Neutrophil (primary cell): Measurements from ENCODE around the gene PRPH.

ENCODE experiments used
- H3K27ac ChIP-seq: fragments of 200-600 bp; sonication (generic); 2 replicates; pipeline ENCODE4 v1.5.1; 2016; ENCODE audit warnings: mild to moderate bottlenecking, moderate library complexity
- H3K27me3 ChIP-seq: fragments of 200-600 bp; sonication (generic); 2 replicates; pipeline ENCODE4 v1.6.0; 2016; ENCODE audit warnings: mild to moderate bottlenecking
- H3K36me3 ChIP-seq: fragments of 200-600 bp; sonication (generic); 2 replicates; pipeline ENCODE4 v1.5.1; 2017
- H3K4me1 ChIP-seq, 2 experiments: fragments of 200-600 bp in 1 of 2; sonication (generic) in 1 of 2; 1 replicate in 1 of 2; 2 replicates in 1 of 2; pipeline versions ENCODE4 v1.5.1 to v1.6.1; 2013 to 2016; ENCODE audit warnings: low read depth in 1 of 2, low read length in 1 of 2, mild to moderate bottlenecking in 1 of 2, moderate library complexity in 1 of 2; ENCODE audit not compliant: control insufficient read depth in 1 of 2, insufficient read depth in 1 of 2
- H3K4me3 ChIP-seq, 2 experiments: fragments of 200-600 bp in 1 of 2; sonication (generic) in 1 of 2; 1 replicate in 1 of 2; 2 replicates in 1 of 2; pipeline ENCODE4 v1.5.1; 2013 to 2016; ENCODE audit warnings: low read depth in 1 of 2, low read length in 1 of 2, mild to moderate bottlenecking in 1 of 2, moderate library complexity in 1 of 2
- H3K9me3 ChIP-seq: fragments of 200-600 bp; sonication (generic); 2 replicates; pipeline ENCODE4 v1.5.1; 2016
- CTCF ChIP-seq: fragments of 200-600 bp; sonication (generic); IDR thresholded peaks from 2 replicates; pipeline ENCODE4 v1.5.1; 2016; ENCODE audit warnings: antibody characterized with exemption

PRPH gene

DNA sequence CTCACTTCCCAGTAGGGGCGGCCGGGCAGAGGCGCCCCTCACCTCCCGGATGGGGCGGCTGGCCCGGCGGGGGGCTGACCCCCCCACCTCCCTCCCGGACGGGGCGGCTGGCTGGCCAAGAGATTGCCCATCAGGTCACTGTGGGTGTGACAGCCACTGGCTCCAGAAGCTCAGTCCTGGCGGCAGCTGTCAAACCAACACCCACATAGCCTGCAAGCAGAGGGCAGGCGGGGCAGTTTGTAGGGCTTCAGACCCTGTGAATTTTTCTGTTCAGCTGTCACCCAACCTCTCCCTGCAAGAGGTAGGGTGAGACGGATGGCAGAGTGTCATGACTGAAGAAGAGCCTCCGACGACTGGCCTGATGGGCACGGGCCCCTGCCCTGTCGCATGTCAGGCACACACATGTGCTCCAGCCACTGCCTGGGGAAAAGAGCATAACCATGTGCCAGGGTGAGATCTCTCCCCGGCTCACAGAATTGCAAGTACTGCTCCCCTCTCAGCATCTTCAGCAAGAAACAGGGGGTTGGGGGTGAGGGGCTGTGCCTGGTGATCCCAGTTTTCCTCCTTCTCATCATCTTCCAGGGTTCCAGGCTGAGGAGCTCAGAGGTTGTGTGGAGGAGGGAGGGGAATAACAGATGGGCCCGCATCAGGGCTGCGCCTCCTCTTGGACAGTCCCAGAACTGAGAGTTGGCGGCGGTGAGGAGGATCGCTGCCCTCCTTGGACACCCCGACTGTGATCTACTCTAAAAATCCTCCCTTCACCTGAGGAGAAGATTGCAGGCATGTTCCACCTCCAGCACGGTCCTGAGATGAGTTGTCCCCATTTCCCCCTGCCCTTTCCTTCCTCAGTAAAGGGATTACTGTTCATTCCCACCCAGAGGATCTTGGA is 11.2 kb upstream of the PRPH start:
- no peak overlapping the region for H3K4me3 ChIP-seq
- TF ChIP-seq CTCF, result no peak
- peaks cover 28 to 30% of the 10 kb centered on the region in 2 experiments for H3K4me1 ChIP-seq
- H3K27ac ChIP-seq, result no peak overlapping the region
- peaks cover 31% of the 10 kb centered on the region for H3K27me3 ChIP-seq
- H3K36me3 ChIP-seq, result no peaks in the 10 kb centered on the region
- no peaks in the 10 kb centered on the region for H3K9me3 ChIP-seq

GRCh38 chr12:49284672-49285071 is 10.3 kb upstream of the PRPH start:
- peaks cover 22 to 26% of the 10 kb centered on the region in 2 experiments for H3K4me1 ChIP-seq
- H3K4me3 ChIP-seq, result no peak overlapping the region
- peaks cover 40% of the 10 kb centered on the region for H3K27me3 ChIP-seq
- no peaks in the 10 kb centered on the region for H3K36me3 ChIP-seq
- TF ChIP-seq CTCF, result no peak
- H3K27ac ChIP-seq, result no peak overlapping the region
- H3K9me3 ChIP-seq, result no peaks in the 10 kb centered on the region

DNA sequence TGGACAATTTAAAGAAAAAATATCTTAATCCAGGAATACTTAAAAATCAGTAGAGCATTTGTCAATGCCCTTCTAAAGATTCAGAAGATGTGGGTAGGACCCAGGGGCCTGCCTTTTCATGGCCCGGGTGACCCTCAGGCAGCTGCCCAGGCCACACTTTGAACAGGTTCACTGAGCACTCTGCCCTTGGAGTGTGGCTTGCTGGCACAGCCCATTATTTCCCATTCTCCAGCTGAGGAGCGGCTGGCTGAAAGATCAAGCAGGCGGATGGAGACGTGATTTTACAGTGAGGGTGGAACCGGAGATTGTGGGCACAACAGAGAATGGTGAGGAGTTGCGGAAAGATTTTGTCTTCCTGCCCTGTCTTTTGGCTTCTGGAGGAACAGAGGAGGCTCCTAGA is 7.1 kb upstream of the PRPH start:
- TF ChIP-seq CTCF, result no peak
- Histone ChIP-seq H3K4me1 (no peaks in the 10 kb centered on the region), H3K36me3 (no peaks in the 10 kb centered on the region), H3K27ac (no peak overlapping the region), H3K4me3 (no peak overlapping the region), H3K9me3 (no peaks in the 10 kb centered on the region), H3K27me3 (peaks cover 70% of the 10 kb centered on the region)

- H3K36me3 ChIP-seq, result no peaks in the 10 kb centered on the region
- TF ChIP-seq CTCF, result peak; percentile 81
- no peak overlapping the region for H3K4me3 ChIP-seq
Measured at GRCh38 chr12:49288412-49288853, 6.5 kb upstream of the PRPH start.

DNA sequence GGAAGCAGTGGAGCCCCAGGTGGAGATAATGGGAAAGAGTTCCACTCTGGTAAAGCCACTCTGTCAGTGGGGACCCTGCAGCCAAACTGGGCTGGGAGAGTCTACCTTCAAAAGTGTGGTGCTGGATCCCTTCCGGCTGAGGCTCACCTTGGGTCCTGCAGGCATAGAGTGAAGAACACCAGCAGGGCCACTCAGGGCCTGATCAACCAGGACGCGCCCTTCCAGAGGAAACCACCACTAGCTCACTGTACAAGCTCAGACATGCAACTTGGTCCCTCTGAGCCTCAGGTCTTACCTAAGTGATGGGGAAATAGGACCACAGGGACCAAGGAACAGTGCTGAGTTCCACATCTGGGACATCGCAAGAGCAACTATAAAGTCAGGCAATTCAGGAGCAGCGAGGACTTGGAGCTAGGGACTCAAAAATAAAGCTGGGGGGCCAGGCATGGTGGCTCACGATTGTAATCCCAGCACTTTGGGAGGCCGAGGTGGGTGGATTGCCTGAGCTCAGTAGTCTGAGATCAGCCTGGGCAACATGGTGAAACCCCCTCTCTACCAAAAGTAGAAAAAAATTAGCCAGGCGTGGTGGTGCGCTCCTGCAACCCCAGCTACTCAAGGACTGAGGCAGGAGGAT is 5.9 kb upstream of the PRPH start:
- no peaks in the 10 kb centered on the region for H3K36me3 ChIP-seq
- H3K27ac ChIP-seq, result no peak overlapping the region
- H3K4me3 ChIP-seq, result no peak overlapping the region
- no peak for TF ChIP-seq CTCF
- no peaks in the 10 kb centered on the region for H3K9me3 ChIP-seq
- peaks cover 81% of the 10 kb centered on the region for H3K27me3 ChIP-seq
- no peaks in the 10 kb centered on the region for H3K4me1 ChIP-seq

More at GRCh38 chr12:49288412-49288853, 6.5 kb upstream of the PRPH start:
- Histone ChIP-seq H3K4me1 (no peaks in the 10 kb centered on the region), H3K27ac (no peak overlapping the region), H3K27me3 (peaks cover 75% of the 10 kb centered on the region), H3K9me3 (no peaks in the 10 kb centered on the region)
